ENCODE data around the gene SMARCD1. TPM values are rescaled to one million over a fixed set of nuclear protein-coding genes. Genes with fewer than 3 reads are reported as not detected.
A peak's percentile ranks its signal among the peaks of the same experiment; 100 is the strongest.
"Not testable (repeated sequence)": the region's sequence is repeated elsewhere in the genome, so short reads cannot be mapped to it uniquely, and the experiment has no call there.

Gene SMARCD1
- total RNA-seq, 4 donors from 2014 or later: 32.0 to 77.2 (median 45.1) TPM

DNA sequence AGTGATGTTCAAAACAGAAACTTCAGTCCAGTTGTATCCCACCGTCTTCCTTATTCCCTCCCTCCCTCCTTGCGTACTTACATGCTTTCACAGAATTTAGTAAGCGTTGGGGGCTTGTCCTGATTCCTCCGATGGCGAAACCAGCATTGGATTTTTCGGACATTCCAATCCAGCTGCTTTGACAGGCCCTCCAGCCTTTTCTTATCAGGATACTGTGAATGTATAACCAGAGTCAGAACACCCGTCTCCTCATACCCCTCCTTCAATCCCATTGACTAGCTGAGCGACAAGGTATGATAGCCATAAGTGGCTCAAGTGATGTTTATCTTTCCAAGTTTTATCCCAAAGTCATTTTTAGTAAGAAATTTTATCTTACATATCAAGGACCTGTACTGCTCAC is 57.9 kb downstream of the SMARCD1 start:
- H3K4me3 ChIP-seq (ENCODE audit: low read depth, poor library complexity, severe bottlenecking): no peak overlapping the region
- TF ChIP-seq POLR2A (IDR thresholded peaks at IDR 0.05): no peak
- DNase-seq (ENCODE audit: low spot score in 2 of 2): peak in 1 of 2 donors; percentile 13
- WGBS, 2 donors: 84 to 92% methylated on average over 8 of the region's 8 CpGs
- intact Hi-C loops (cut with DNase I; ENCODE audit: low total_unique reads): no loop called here

DNA sequence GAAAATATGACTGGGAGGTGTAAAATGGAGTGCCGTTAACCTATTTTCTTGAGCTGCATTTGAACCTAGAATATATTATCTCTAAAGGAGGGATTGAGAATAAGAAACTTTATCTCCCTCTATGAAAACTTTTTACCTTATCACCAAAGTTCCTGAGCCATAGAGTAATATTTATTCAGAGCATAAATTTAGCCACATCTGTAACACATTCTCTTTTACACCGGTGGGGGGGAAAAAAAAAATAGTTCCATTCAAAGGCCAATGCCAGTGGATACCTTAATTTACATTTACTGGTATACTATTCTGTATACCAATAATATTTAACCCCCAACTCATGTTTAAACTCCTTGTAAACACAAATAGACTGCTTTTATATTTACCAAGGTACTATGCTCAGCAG is 60.3 kb downstream of the SMARCD1 start:
- WGBS, 2 donors: 83% methylated on average over 2 of the region's 2 CpGs
- H3K4me3 ChIP-seq (ENCODE audit: low read depth, poor library complexity, severe bottlenecking): no peak overlapping the region
- TF ChIP-seq, protein P1, sequence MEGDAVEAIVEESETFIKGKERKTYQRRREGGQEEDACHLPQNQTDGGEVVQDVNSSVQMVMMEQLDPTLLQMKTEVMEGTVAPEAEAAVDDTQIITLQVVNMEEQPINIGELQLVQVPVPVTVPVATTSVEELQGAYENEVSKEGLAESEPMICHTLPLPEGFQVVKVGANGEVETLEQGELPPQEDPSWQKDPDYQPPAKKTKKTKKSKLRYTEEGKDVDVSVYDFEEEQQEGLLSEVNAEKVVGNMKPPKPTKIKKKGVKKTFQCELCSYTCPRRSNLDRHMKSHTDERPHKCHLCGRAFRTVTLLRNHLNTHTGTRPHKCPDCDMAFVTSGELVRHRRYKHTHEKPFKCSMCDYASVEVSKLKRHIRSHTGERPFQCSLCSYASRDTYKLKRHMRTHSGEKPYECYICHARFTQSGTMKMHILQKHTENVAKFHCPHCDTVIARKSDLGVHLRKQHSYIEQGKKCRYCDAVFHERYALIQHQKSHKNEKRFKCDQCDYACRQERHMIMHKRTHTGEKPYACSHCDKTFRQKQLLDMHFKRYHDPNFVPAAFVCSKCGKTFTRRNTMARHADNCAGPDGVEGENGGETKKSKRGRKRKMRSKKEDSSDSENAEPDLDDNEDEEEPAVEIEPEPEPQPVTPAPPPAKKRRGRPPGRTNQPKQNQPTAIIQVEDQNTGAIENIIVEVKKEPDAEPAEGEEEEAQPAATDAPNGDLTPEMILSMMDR (IDR thresholded peaks at IDR 0.05): no peak
- no peak for TF ChIP-seq POLR2A (IDR thresholded peaks at IDR 0.05)
- intact Hi-C loops (cut with DNase I; ENCODE audit: low total_unique reads): no loop called here
- no peak for DNase-seq (ENCODE audit: low spot score in 2 of 2)

GRCh38 chr12:50147281-50147680 is 62.1 kb downstream of the SMARCD1 start:
- H3K4me3 ChIP-seq (ENCODE audit: low read depth, poor library complexity, severe bottlenecking): no peak overlapping the region
- no peak for TF ChIP-seq POLR2A (IDR thresholded peaks at IDR 0.05)
- TF ChIP-seq, protein P1 (IDR thresholded peaks at IDR 0.05): no peak
- 98 to 99% methylated on average over 4 of the region's 4 CpGs for WGBS, 2 donors
- intact Hi-C loops (cut with DNase I; ENCODE audit: low total_unique reads): no loop called here
- no peak for DNase-seq (ENCODE audit: low spot score in 2 of 2)

DNA sequence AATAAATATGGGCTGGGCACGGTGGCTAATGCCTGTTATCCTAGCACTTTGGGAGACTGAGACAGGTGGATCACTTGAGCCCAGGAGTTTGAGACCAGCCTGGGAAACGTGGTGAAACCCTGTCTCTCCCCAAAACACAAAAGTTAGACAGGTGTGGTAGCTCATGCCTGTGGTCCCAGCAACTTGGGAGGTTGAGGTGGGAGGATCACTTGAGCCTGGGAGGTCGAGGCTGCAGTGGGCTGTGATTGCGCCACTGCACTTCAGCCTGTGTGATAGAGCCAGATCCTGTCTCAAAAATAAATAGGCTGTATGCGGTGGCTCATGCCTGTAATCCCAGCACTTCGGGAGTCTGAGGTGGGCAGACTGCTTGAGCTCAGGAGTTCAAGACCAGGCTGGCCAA is 62.9 kb downstream of the SMARCD1 start:
- H3K4me3 ChIP-seq (ENCODE audit: low read depth, poor library complexity, severe bottlenecking); intact Hi-C loops (cut with DNase I; ENCODE audit: low total_unique reads): not testable (repeated sequence)
- DNase-seq (ENCODE audit: low spot score in 2 of 2): peak in 1 of 2 donors; percentile 57
- 87% methylated on average over 6 of the region's 6 CpGs for WGBS, 2 donors

GRCh38 chr12:50149311-50149710 is 64.2 kb downstream of the SMARCD1 start:
- 70 to 80% methylated on average over 3 of the region's 3 CpGs for WGBS, 2 donors
- intact Hi-C loops (cut with DNase I; ENCODE audit: low total_unique reads): no loop called here

More at GRCh38 chr12:50149311-50149710, 64.2 kb downstream of the SMARCD1 start:
- TF ChIP-seq, protein P1 (IDR thresholded peaks at IDR 0.05): no peak
- TF ChIP-seq POLR2A (IDR thresholded peaks at IDR 0.05): no peak
- H3K4me3 ChIP-seq (ENCODE audit: low read depth, poor library complexity, severe bottlenecking): no peak overlapping the region
- DNase-seq (ENCODE audit: low spot score in 2 of 2): no peak

Other genes starting within 250 kb of the SMARCD1 start
- 1 to 10 TPM; 3.2 to 7.4 (median 6.3) TPM for gene BCDIN3D, start 242.2 kb upstream of the SMARCD1 start, total RNA-seq
- gene FAIM2, start 181.4 kb upstream of the SMARCD1 start, total RNA-seq: under 1 TPM in 3 of 4 donors, not detected in 1; 0.08 to 0.91 (median 0.17) TPM
- under 1 TPM in 1 of 4 donors, not detected in 3; 0.36 TPM for gene AQP2, start 134.6 kb upstream of the SMARCD1 start, total RNA-seq
- gene AQP5, start 123.5 kb upstream of the SMARCD1 start, total RNA-seq: 100 to 1,000 TPM in 3 of 4 donors, 10 to 100 TPM in 1; 48.4 to 332 (median 203) TPM
- under 1 TPM in 2 of 4 donors, not detected in 2; 0.10 to 0.20 TPM for gene AQP6, start 112.4 kb upstream of the SMARCD1 start, total RNA-seq
- 10 to 100 TPM; 11.6 to 16.8 (median 15.9) TPM for gene RACGAP1, start 59.8 kb upstream of the SMARCD1 start, total RNA-seq
- gene ASIC1, start 27.7 kb upstream of the SMARCD1 start, total RNA-seq: 1 to 10 TPM in 1 of 4 donors, under 1 TPM in 3; 0.25 to 1.4 (median 0.42) TPM
- gene GPD1, start 18.7 kb downstream of the SMARCD1 start, total RNA-seq: 10 to 100 TPM; 29.9 to 38.8 (median 36.7) TPM
- 10 to 100 TPM; 29.0 to 52.1 (median 36.8) TPM for gene COX14, start 26.9 kb downstream of the SMARCD1 start, total RNA-seq
- 10 to 100 TPM; 31.8 to 34.5 (median 32.5) TPM for gene CERS5, start 82.0 kb downstream of the SMARCD1 start, total RNA-seq
- 10 to 100 TPM; 47.2 to 62.1 (median 54.5) TPM for gene LIMA1, start 198.2 kb downstream of the SMARCD1 start, total RNA-seq

Data from lower leg skin (tissue), 4 donors.